GM21390 (cell line): ENCODE measurements around the gene SIVA1.

Experiments
- ATAC-seq: cut with Tn5 transposase; IDR thresholded peaks from one replicate; pipeline ENCODE4 v1.9.1; 2021; ENCODE audit not compliant: unreplicated experiment

SIVA1 gene

GRCh38 chr14:104734601-104734990 is 18.4 kb upstream of the SIVA1 start:
- ATAC-seq: no peak

- no peak for ATAC-seq
Observed at GRCh38 chr14:104734991-104735779, 17.8 kb upstream of the SIVA1 start.

- ATAC-seq: no peak
Observed at GRCh38 chr14:104735830-104736642, 16.9 kb upstream of the SIVA1 start.

GRCh38 chr14:104738375-104739019 is 14.4 kb upstream of the SIVA1 start:
- ATAC-seq: no peak

GRCh38 chr14:104739026-104739425 is 13.9 kb upstream of the SIVA1 start:
- ATAC-seq: no peak

- no peak for ATAC-seq
Observed at GRCh38 chr14:104739546-104740516, 13.1 kb upstream of the SIVA1 start.

- ATAC-seq: no peak
Observed at GRCh38 chr14:104741108-104741802, 11.7 kb upstream of the SIVA1 start.

GRCh38 chr14:104741803-104742251 is 11.1 kb upstream of the SIVA1 start:
- no peak for ATAC-seq

- no peak for ATAC-seq
Observed at GRCh38 chr14:104742586-104743455, 10.1 kb upstream of the SIVA1 start.

- ATAC-seq: no peak
Observed at GRCh38 chr14:104743461-104744380, 9.2 kb upstream of the SIVA1 start.

- ATAC-seq: no peak
Observed at GRCh38 chr14:104744484-104744883, 8.5 kb upstream of the SIVA1 start.

GRCh38 chr14:104745431-104745830 is 7.5 kb upstream of the SIVA1 start:
- ATAC-seq: no peak

GRCh38 chr14:104746071-104746545 is 6.8 kb upstream of the SIVA1 start:
- no peak for ATAC-seq

- ATAC-seq: no peak
Observed at GRCh38 chr14:104746934-104747481, 5.9 kb upstream of the SIVA1 start.

GRCh38 chr14:104747876-104748275 is 5.1 kb upstream of the SIVA1 start:
- no peak for ATAC-seq

- no peak for ATAC-seq
Observed at GRCh38 chr14:104749111-104749649, 3.8 kb upstream of the SIVA1 start.
